Fibroblast of peridontal ligament (primary cell): ENCODE results near the gene OGT.
"Not testable (repeated sequence)": the region's sequence is repeated elsewhere in the genome, so short reads cannot be mapped to it uniquely, and the experiment has no call there.

Experiments used
- DNase-seq: peaks from one replicate; pipeline ENCODE4 v3.0.0-alpha.2; 2010; ENCODE audit errors: extremely low read depth

Gene OGT

GRCh38 chrX:71586929-71587328 is 54.0 kb downstream of the OGT start:
- no peak for DNase-seq

GRCh38 chrX:71593210-71593609 is 60.3 kb downstream of the OGT start:
- not testable (repeated sequence) for DNase-seq

GRCh38 chrX:71599965-71600364 is 67.1 kb downstream of the OGT start:
- no peak for DNase-seq

- DNase-seq = no peak
Observed at GRCh38 chrX:71603618-71604017, 70.7 kb downstream of the OGT start.

- no peak for DNase-seq
Observed at GRCh38 chrX:71604141-71604540, 71.2 kb downstream of the OGT start.

- no peak for DNase-seq
Observed at GRCh38 chrX:71604796-71605568, 72.1 kb downstream of the OGT start.

- no peak for DNase-seq
Observed at GRCh38 chrX:71606536-71607216, 73.8 kb downstream of the OGT start.

GRCh38 chrX:71607488-71607887 is 74.6 kb downstream of the OGT start:
- DNase-seq = no peak

GRCh38 chrX:71609095-71609750 is 76.3 kb downstream of the OGT start:
- no peak for DNase-seq

- DNase-seq = not testable (repeated sequence)
Observed at GRCh38 chrX:71611736-71612135, 78.8 kb downstream of the OGT start.

GRCh38 chrX:71612256-71612655 is 79.4 kb downstream of the OGT start:
- DNase-seq = no peak

GRCh38 chrX:71615056-71615455 is 82.2 kb downstream of the OGT start:
- DNase-seq = no peak

- DNase-seq = no peak
Observed at GRCh38 chrX:71615954-71616353, 83.0 kb downstream of the OGT start.

- DNase-seq = no peak
Observed at GRCh38 chrX:71616672-71617529, 84.0 kb downstream of the OGT start.

GRCh38 chrX:71617742-71618141 is 84.8 kb downstream of the OGT start:
- no peak for DNase-seq

- DNase-seq = no peak
Observed at GRCh38 chrX:71618303-71618721, 85.4 kb downstream of the OGT start, which contains the start of gene CXCR3. Gene CXCR3 (minus strand): TSS chrX:71618511. CDS start chrX:71618449, 62 bp downstream.

GRCh38 chrX:71618787-71619186 is 85.9 kb downstream of the OGT start:
- DNase-seq = no peak

GRCh38 chrX:71619193-71619592 is 86.3 kb downstream of the OGT start:
- no peak for DNase-seq

GRCh38 chrX:71619986-71620385 is 87.1 kb downstream of the OGT start:
- no peak for DNase-seq

- DNase-seq = peak; percentile 24
Observed at GRCh38 chrX:71621603-71622002, 88.7 kb downstream of the OGT start.

- DNase-seq = no peak
Observed at GRCh38 chrX:71622032-71622575, 89.2 kb downstream of the OGT start.
